Vagina (tissue), 2 donors: ENCODE data around the gene SLC51B. TPM values are rescaled to one million over a fixed set of nuclear protein-coding genes. Genes with fewer than 3 reads are reported as not detected.

Experiments
- DNase-seq, 2 donors: peaks; one replicate each; pipeline ENCODE4 v3.0.0-alpha.2; 2017; ENCODE audit errors: extremely low spot score in 2 of 2
- H3K27ac ChIP-seq: fragments of 200-600 bp; sonication (generic); one replicate; pipeline ENCODE4 v1.5.1; 2019
- H3K27me3 ChIP-seq: fragments of 200-600 bp; sonication (generic); one replicate; pipeline ENCODE4 v1.5.1; 2019
- H3K36me3 ChIP-seq, 2 donors: fragments of 200-600 bp; sonication (generic); one replicate each; pipeline ENCODE4 v1.5.1; 2017 to 2019
- H3K4me1 ChIP-seq: fragments of 200-600 bp; sonication (generic); one replicate; pipeline ENCODE4 v1.5.1; 2019
- H3K4me3 ChIP-seq, 2 donors: fragments of 200-600 bp; sonication (generic); 1 replicate in 1 of 2; 2 replicates in 1 of 2; pipeline ENCODE4 v1.5.1; 2016 to 2019
- H3K9me3 ChIP-seq: fragments of 200-600 bp; sonication (generic); one replicate; pipeline ENCODE4 v1.5.1; 2019
- POLR2A ChIP-seq, 2 donors: fragments of 450-650 bp; IDR thresholded peaks; one replicate each; pipeline ENCODE4 v1.6.1; 2017; ENCODE audit warnings: antibody characterized with exemption in 2 of 2, mild to moderate bottlenecking in 2 of 2, moderate library complexity in 2 of 2
- POLR2AphosphoS5 ChIP-seq, 2 donors: sonication (generic); formaldehyde crosslinking; IDR thresholded peaks; one replicate each; pipeline ENCODE4 v1.9.0; 2017; ENCODE audit warnings: antibody characterized with exemption in 2 of 2, mild to moderate bottlenecking in 2 of 2, low read depth in 1 of 2; ENCODE audit not compliant: insufficient read depth in 1 of 2
- intact Hi-C: fragments of 100-400 bp; cut with DNase I; formaldehyde crosslinking; loops from one replicate; pipeline ENCODE4 v1.15.1; 2023
- total RNA-seq: library from RNA; depleted of rRNA; stranded (reverse); fragments of >200 nt; gene quantifications from one replicate; pipeline ENCODE4 v1.2.3, GENCODE V29; 2016
- TF ChIP-seq, protein P1 (sequence below), 3 experiments: fragments of 450-650 bp in 2 of 3; fragments of 200-600 bp in 1 of 3; sonication (generic) in 1 of 3; IDR thresholded peaks; one replicate each; pipeline ENCODE4 v1.5.1; 2017 to 2019; ENCODE audit warnings: antibody characterized with exemption in 3 of 3, mild to moderate bottlenecking in 2 of 3, moderate library complexity in 2 of 3

The SLC51B gene
- total RNA-seq, 1 donor from 2014 or later, result not detected

GRCh38 chr15:65028338-65028737 lies 16.8 kb upstream of the SLC51B start:
- Histone ChIP-seq H3K4me1 (peaks cover 16% of the 10 kb centered on the region), H3K4me3 (peak overlapping the region; percentile 88 to 89), H3K27me3 (no peaks in the 10 kb centered on the region), H3K9me3 (no peaks in the 10 kb centered on the region), H3K36me3 (peaks cover 0 to 21% of the 10 kb centered on the region in 2 donors), H3K27ac (no peak overlapping the region)
- no peak for TF ChIP-seq POLR2AphosphoS5 (IDR thresholded peaks at IDR 0.05; ENCODE audit: insufficient read depth in 1 of 2, low read depth in 1 of 2)
- TF ChIP-seq, protein P1, sequence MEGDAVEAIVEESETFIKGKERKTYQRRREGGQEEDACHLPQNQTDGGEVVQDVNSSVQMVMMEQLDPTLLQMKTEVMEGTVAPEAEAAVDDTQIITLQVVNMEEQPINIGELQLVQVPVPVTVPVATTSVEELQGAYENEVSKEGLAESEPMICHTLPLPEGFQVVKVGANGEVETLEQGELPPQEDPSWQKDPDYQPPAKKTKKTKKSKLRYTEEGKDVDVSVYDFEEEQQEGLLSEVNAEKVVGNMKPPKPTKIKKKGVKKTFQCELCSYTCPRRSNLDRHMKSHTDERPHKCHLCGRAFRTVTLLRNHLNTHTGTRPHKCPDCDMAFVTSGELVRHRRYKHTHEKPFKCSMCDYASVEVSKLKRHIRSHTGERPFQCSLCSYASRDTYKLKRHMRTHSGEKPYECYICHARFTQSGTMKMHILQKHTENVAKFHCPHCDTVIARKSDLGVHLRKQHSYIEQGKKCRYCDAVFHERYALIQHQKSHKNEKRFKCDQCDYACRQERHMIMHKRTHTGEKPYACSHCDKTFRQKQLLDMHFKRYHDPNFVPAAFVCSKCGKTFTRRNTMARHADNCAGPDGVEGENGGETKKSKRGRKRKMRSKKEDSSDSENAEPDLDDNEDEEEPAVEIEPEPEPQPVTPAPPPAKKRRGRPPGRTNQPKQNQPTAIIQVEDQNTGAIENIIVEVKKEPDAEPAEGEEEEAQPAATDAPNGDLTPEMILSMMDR (IDR thresholded peaks at IDR 0.05), result no peak
- TF ChIP-seq POLR2A (IDR thresholded peaks at IDR 0.05), result no peak
- no peak for DNase-seq
- intact Hi-C loops, result no loop called here

GRCh38 chr15:65028921-65029735 lies 16.1 kb upstream of the SLC51B start, which contains the start of gene MTFMT:
Gene MTFMT (minus strand): TSS chr15:65029639. CDS start chr15:65029613, 26 bp downstream.
- Histone ChIP-seq H3K9me3 (no peaks in the 10 kb centered on the region), H3K4me1 (peaks cover 23% of the 10 kb centered on the region), H3K27ac (peak within 1 kb of the TSS; percentile 80), H3K36me3 (peaks cover 0 to 17% of the 10 kb centered on the region in 2 donors), H3K27me3 (no peaks in the 10 kb centered on the region), H3K4me3 (peak within 1 kb of the TSS; percentile 88 to 89)
- intact Hi-C loops, result no loop called here
- DNase-seq, result no peak
- peak in 1 of 2 donors; percentile 96 for TF ChIP-seq POLR2A (IDR thresholded peaks at IDR 0.05)
- TF ChIP-seq, protein P1 (IDR thresholded peaks at IDR 0.05), result no peak
- peak in 1 of 2 donors; percentile 98 for TF ChIP-seq POLR2AphosphoS5 (IDR thresholded peaks at IDR 0.05; ENCODE audit: insufficient read depth in 1 of 2, low read depth in 1 of 2)

GRCh38 chr15:65029736-65030208 lies 15.4 kb upstream of the SLC51B start:
- peaks cover 0 to 12% of the 10 kb centered on the region in 2 donors for H3K36me3 ChIP-seq
- H3K4me3 ChIP-seq, result peak overlapping the region in 1 of 2 donors; percentile 88
- H3K27me3 ChIP-seq, result no peaks in the 10 kb centered on the region
- no peak for DNase-seq
- TF ChIP-seq, protein P1 (IDR thresholded peaks at IDR 0.05), result no peak
- no peak for TF ChIP-seq POLR2A (IDR thresholded peaks at IDR 0.05)
- TF ChIP-seq POLR2AphosphoS5 (IDR thresholded peaks at IDR 0.05; ENCODE audit: insufficient read depth in 1 of 2, low read depth in 1 of 2), result no peak
- H3K4me1 ChIP-seq, result peaks cover 23% of the 10 kb centered on the region
- H3K27ac ChIP-seq, result peak overlapping the region; percentile 80
- intact Hi-C loops, result no loop called here
- no peaks in the 10 kb centered on the region for H3K9me3 ChIP-seq

- Histone ChIP-seq H3K36me3 (no peaks in the 10 kb centered on the region), H3K4me3 (no peak overlapping the region), H3K4me1 (peaks cover 19% of the 10 kb centered on the region), H3K27ac (no peak overlapping the region), H3K27me3 (no peaks in the 10 kb centered on the region), H3K9me3 (no peaks in the 10 kb centered on the region)
- intact Hi-C loops, result no loop called here
- DNase-seq, result no peak
- TF ChIP-seq POLR2AphosphoS5 (IDR thresholded peaks at IDR 0.05; ENCODE audit: insufficient read depth in 1 of 2, low read depth in 1 of 2), result no peak
- TF ChIP-seq, protein P1 (IDR thresholded peaks at IDR 0.05), result peak in 2 of 3 experiments; percentile 27 to 47
- no peak for TF ChIP-seq POLR2A (IDR thresholded peaks at IDR 0.05)
Observed at GRCh38 chr15:65032801-65033537, 12.2 kb upstream of the SLC51B start.
